ENCODE results near the gene LRIG2. TPM values are rescaled to one million over a fixed set of nuclear protein-coding genes. Genes with fewer than 3 reads are reported as not detected.

LRIG2 gene
- total and polyA plus RNA-seq, 2 donors (not counting 1 experiment from before 2014, with no cell fraction given), result 9.4 to 14.7 TPM

DNA sequence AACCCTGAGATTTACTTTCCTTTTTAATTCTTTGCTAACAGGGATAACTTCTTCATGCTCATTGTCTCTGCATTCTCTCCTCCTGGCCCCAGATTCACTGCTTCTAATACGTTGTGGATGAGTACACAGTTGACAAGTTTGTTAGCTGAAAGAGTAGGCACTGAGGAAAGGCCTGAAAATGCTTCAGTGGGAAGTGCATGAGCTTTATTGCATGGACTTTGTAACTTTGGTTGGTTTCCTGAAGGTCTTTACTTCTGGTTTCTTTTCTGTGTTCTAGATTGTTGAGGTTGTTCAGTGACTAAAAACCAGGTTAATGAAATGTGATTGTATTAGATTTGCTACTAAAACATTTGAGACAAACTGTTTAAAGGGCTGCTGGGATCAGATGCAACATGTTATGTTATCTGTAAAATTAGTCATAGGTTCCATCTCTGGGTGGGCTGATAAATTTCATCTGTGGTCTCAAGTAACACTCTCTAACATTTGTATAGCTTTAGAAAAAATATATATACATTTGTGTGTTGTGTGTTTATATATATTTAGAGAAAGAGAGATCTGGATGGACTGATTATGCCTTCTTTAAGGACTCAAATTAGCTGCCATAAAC is 19.1 kb downstream of the LRIG2 start:
- H3K9ac ChIP-seq (ENCODE audit: insufficient read depth, low read length), result no peak overlapping the region
- H3K36me3 ChIP-seq (ENCODE audit: control insufficient read depth, insufficient read depth, low read length), result peaks cover 2% of the 10 kb centered on the region
- no peaks in the 10 kb centered on the region for H3K27me3 ChIP-seq (ENCODE audit: control insufficient read depth, insufficient read depth, low read length)
- H2AFZ ChIP-seq (ENCODE audit: low read length), result no peak overlapping the region
- H3K4me2 ChIP-seq (ENCODE audit: extremely low read depth, insufficient read depth, low read length), result no peak overlapping the region
- TF ChIP-seq EZH2 (IDR thresholded peaks at IDR 0.05; ENCODE audit: low read length, missing control alignments), result no peak
- TF ChIP-seq, protein P1, sequence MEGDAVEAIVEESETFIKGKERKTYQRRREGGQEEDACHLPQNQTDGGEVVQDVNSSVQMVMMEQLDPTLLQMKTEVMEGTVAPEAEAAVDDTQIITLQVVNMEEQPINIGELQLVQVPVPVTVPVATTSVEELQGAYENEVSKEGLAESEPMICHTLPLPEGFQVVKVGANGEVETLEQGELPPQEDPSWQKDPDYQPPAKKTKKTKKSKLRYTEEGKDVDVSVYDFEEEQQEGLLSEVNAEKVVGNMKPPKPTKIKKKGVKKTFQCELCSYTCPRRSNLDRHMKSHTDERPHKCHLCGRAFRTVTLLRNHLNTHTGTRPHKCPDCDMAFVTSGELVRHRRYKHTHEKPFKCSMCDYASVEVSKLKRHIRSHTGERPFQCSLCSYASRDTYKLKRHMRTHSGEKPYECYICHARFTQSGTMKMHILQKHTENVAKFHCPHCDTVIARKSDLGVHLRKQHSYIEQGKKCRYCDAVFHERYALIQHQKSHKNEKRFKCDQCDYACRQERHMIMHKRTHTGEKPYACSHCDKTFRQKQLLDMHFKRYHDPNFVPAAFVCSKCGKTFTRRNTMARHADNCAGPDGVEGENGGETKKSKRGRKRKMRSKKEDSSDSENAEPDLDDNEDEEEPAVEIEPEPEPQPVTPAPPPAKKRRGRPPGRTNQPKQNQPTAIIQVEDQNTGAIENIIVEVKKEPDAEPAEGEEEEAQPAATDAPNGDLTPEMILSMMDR (conservative IDR thresholded peaks at IDR 0.05 in 1 of 2, IDR thresholded peaks at IDR 0.05 in 1 of 2; ENCODE audit: low read depth in 1 of 2, low read length in 2 of 2), result no peak
- peaks cover 19% of the 10 kb centered on the region for H3K79me2 ChIP-seq (ENCODE audit: control insufficient read depth, insufficient read depth, low read length)
- no peak overlapping the region for H3K27ac ChIP-seq (ENCODE audit: insufficient read depth, low read length)
- no peak overlapping the region for H3K4me3 ChIP-seq (replicated peaks in 1 of 4; ENCODE audit: control extremely low read depth in 1 of 4, insufficient read depth in 1 of 4, low read depth in 3 of 4, low read length in 4 of 4)
- DNase-seq (ENCODE audit: low read depth in 2 of 2), result no peak
- H4K20me1 ChIP-seq (ENCODE audit: control insufficient read depth, extremely low read depth, insufficient read depth, low read length), result no peaks in the 10 kb centered on the region
- no peaks in the 10 kb centered on the region for H3K4me1 ChIP-seq (ENCODE audit: control insufficient read depth, extremely low read depth, insufficient read depth, low read length)
- no peaks in the 10 kb centered on the region for H3K9me3 ChIP-seq (ENCODE audit: control insufficient read depth, insufficient read depth, low read depth, low read length)

DNA sequence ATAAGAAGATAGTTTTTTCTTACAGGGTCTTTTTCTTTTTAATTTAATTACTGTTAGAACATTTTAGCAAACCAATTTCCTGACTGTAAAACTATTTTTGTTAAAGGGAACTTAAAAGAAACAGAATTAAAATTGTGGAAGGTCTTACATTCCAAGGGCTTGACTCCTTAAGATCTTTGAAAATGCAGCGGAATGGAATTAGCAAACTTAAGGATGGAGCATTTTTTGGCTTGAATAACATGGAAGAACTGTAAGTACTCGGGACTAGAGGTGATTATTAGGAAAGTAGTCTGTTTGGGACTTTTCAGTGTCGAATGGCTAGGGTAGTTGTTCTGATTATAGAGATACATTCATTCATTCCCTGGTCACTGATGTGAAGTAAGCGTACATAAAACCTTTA is 21.5 kb downstream of the LRIG2 start:
- no peak for TF ChIP-seq EZH2 (IDR thresholded peaks at IDR 0.05; ENCODE audit: low read length, missing control alignments)
- TF ChIP-seq, protein P1 (conservative IDR thresholded peaks at IDR 0.05 in 1 of 2, IDR thresholded peaks at IDR 0.05 in 1 of 2; ENCODE audit: low read depth in 1 of 2, low read length in 2 of 2), result no peak
- Histone ChIP-seq H3K27me3 (ENCODE audit: control insufficient read depth, insufficient read depth, low read length) (no peaks in the 10 kb centered on the region), H3K9ac (ENCODE audit: insufficient read depth, low read length) (no peak overlapping the region), H3K4me1 (ENCODE audit: control insufficient read depth, extremely low read depth, insufficient read depth, low read length) (no peaks in the 10 kb centered on the region), H3K36me3 (ENCODE audit: control insufficient read depth, insufficient read depth, low read length) (peaks cover 2% of the 10 kb centered on the region), H3K27ac (ENCODE audit: insufficient read depth, low read length) (no peak overlapping the region), H4K20me1 (ENCODE audit: control insufficient read depth, extremely low read depth, insufficient read depth, low read length) (no peaks in the 10 kb centered on the region), H2AFZ (ENCODE audit: low read length) (no peak overlapping the region), H3K4me2 (ENCODE audit: extremely low read depth, insufficient read depth, low read length) (no peak overlapping the region), H3K4me3 (replicated peaks in 1 of 4; ENCODE audit: control extremely low read depth in 1 of 4, insufficient read depth in 1 of 4, low read depth in 3 of 4, low read length in 4 of 4) (no peak overlapping the region), H3K79me2 (ENCODE audit: control insufficient read depth, insufficient read depth, low read length) (peaks cover 8% of the 10 kb centered on the region), H3K9me3 (ENCODE audit: control insufficient read depth, insufficient read depth, low read depth, low read length) (no peaks in the 10 kb centered on the region)
- peak in 1 of 2 donors; percentile 62 for DNase-seq (ENCODE audit: low read depth in 2 of 2)

DNA sequence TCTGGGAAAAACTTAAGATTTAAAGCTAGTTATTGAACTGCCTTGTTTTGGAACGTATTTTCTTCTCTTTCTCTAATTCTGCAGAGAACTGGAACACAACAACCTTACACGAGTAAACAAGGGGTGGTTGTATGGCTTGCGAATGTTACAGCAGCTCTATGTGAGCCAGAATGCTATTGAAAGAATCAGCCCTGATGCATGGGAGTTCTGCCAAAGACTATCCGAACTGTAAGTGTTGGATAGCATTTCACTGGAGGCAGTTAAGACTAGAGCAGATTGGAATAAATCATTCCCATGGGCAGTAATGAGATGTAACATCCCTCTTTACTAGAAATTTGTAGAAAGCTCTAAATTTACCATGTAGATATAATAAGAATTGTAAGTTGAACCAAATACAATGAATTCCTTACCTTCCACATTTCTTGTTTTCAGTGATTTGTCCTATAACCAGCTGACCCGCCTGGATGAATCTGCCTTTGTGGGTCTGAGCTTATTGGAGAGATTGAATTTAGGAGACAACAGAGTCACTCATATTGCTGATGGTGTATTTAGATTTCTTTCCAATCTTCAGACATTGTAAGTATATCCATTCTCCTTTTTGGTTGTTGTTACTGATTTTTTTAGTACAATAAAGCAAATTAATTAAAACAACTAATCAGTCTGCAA is 22.9 kb downstream of the LRIG2 start:
- Histone ChIP-seq H3K27me3 (ENCODE audit: control insufficient read depth, insufficient read depth, low read length) (no peaks in the 10 kb centered on the region), H3K4me1 (ENCODE audit: control insufficient read depth, extremely low read depth, insufficient read depth, low read length) (no peaks in the 10 kb centered on the region), H3K9ac (ENCODE audit: insufficient read depth, low read length) (no peak overlapping the region), H2AFZ (ENCODE audit: low read length) (no peak overlapping the region), H4K20me1 (ENCODE audit: control insufficient read depth, extremely low read depth, insufficient read depth, low read length) (no peaks in the 10 kb centered on the region), H3K4me3 (replicated peaks in 1 of 4; ENCODE audit: control extremely low read depth in 1 of 4, insufficient read depth in 1 of 4, low read depth in 3 of 4, low read length in 4 of 4) (no peak overlapping the region), H3K36me3 (ENCODE audit: control insufficient read depth, insufficient read depth, low read length) (peaks cover 2% of the 10 kb centered on the region), H3K9me3 (ENCODE audit: control insufficient read depth, insufficient read depth, low read depth, low read length) (no peaks in the 10 kb centered on the region), H3K4me2 (ENCODE audit: extremely low read depth, insufficient read depth, low read length) (no peak overlapping the region), H3K27ac (ENCODE audit: insufficient read depth, low read length) (no peak overlapping the region), H3K79me2 (ENCODE audit: control insufficient read depth, insufficient read depth, low read length) (peaks cover 1% of the 10 kb centered on the region)
- peak in 1 of 2 donors; percentile 20 for DNase-seq (ENCODE audit: low read depth in 2 of 2)
- TF ChIP-seq EZH2 (IDR thresholded peaks at IDR 0.05; ENCODE audit: low read length, missing control alignments), result no peak
- TF ChIP-seq, protein P1 (conservative IDR thresholded peaks at IDR 0.05 in 1 of 2, IDR thresholded peaks at IDR 0.05 in 1 of 2; ENCODE audit: low read depth in 1 of 2, low read length in 2 of 2), result no peak
